Measurements from ENCODE around the gene SUGP1.

DNA sequence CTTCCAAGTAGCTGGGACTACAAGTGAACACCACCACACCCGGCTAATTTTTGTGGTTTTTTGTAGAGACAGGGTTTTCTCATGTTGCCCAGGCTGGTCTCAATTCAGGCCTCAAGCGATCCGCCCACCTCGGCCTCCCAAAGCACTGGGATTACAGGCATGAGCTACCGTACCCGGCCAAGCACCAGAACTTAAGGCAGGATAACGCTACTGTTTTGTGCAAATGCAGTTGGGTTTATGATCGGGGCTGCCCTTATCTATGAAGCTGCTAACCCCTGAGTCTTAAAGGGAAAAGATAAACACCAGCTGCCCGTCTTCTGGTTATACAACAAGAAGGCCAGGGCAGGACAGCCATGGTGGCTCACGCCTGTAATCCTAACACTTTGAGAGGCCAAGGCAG is 34.6 kb downstream of the SUGP1 start:
- TF ChIP-seq, protein P1, sequence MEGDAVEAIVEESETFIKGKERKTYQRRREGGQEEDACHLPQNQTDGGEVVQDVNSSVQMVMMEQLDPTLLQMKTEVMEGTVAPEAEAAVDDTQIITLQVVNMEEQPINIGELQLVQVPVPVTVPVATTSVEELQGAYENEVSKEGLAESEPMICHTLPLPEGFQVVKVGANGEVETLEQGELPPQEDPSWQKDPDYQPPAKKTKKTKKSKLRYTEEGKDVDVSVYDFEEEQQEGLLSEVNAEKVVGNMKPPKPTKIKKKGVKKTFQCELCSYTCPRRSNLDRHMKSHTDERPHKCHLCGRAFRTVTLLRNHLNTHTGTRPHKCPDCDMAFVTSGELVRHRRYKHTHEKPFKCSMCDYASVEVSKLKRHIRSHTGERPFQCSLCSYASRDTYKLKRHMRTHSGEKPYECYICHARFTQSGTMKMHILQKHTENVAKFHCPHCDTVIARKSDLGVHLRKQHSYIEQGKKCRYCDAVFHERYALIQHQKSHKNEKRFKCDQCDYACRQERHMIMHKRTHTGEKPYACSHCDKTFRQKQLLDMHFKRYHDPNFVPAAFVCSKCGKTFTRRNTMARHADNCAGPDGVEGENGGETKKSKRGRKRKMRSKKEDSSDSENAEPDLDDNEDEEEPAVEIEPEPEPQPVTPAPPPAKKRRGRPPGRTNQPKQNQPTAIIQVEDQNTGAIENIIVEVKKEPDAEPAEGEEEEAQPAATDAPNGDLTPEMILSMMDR (IDR thresholded peaks at IDR 0.05): no peak
- TF ChIP-seq POLR2A (IDR thresholded peaks at IDR 0.05): no peak
